ENCODE data around the gene TRABD2B.

Gene TRABD2B

DNA sequence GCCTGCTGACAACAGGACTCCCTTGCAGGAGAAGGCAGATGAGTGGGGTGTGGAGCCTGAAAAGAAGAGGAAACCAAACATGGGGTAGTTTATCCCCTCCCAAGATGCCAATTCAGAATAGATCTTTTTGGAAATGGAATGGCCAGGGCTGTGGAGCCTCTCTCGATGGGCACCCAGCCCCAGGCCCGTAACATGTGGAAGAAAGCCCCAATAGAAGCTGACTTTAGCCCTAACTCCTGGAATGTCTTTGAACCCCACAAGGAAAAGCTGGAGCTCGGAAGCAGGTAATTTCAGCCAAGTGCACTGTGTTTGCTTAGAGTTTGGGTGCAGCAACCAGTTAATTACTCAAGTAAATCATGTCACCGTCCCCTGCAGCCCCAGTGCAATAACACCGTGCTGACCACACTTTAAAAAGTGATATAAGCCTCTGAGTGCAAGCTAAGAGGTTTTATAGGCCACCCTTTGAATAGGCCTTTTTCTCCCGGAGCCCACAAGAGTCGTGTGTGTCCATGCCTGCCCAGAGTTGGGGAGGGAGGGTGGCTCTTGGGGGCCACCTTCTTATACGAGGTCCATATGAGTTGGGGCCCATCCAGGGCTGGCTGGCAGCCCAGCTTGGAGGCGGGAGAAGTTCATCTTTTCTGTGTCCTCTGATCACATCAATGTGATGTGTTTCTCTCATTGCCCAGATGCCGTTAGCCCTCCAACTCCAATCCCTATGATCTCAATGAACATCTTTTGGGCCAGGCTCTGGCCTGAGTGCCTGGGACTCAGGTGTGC is 153.2 kb downstream of the TRABD2B start:
- no peak for DNase-seq

DNA sequence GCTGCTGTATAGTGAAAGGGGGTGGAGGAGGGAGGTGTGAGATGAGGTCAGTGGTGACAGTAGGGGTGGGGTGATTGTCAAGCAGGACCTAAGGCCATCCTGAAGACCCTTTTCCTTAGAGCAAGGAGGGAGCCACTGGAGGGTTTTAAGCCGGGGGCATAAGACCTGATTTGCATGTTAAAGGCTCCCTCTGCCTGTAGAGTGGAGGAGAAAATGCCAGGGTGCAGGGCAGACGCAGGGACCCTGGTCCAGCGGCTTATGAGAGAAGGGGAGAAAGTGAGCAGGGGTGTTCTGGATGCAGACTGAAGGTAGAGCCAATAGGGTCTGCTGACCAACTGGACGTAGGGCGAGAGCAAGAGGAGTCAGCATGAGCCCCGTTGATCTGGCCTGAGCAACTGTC is 154.1 kb downstream of the TRABD2B start:
- no peak for DNase-seq

DNA sequence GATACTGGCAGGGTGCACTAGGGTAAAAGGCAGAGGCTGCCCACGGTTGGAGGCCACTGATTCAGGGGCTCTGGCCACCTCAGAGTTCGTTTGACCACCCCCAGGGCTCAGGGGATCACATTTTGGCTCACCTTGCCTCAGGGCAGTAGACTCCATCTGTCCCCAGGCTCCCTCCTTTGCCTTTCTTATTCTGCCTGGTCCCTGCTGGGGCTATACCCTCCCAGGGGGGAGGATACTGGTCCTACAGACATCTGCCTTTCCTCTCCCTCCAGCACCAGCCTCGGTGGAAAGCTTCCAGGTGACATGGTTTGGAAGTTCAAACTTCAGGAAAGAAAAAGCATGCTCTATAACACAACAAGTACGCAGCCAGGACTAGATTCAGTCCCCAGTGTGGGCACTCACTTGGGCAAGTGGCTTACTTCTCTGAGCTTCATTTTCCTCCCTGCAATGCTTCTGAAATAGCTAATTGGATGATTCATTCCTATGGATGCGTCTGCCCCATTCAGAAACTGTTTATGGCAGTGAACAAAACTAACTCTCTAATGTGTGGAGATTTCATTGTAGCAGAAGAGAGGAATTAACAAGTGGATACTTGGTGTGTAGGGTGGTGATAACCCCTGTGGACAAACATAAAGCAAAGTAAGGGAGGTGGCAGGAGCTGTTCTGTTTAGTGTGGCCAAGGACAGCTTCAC is 154.8 kb downstream of the TRABD2B start:
- no peak for DNase-seq

DNA sequence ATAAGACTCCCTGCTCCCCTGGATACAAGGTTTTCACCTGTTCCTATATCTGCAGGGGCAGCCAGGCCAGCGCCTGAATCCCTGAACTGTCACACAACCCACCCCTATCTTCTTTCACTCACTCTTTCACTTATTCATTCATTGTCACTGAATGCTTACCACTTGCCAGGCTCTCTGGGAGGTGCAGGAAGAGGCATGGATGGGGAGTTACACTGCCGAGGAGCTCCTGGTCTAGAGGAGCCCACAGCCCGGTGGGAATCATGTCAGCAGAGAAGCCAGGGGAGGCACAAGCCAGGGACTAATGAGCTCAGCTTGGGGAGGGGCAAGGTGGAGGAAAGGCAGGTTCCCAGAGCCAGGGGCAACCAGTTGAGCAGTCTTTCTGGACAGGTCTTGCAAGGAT is 155.8 kb downstream of the TRABD2B start:
- no peak for DNase-seq

DNA sequence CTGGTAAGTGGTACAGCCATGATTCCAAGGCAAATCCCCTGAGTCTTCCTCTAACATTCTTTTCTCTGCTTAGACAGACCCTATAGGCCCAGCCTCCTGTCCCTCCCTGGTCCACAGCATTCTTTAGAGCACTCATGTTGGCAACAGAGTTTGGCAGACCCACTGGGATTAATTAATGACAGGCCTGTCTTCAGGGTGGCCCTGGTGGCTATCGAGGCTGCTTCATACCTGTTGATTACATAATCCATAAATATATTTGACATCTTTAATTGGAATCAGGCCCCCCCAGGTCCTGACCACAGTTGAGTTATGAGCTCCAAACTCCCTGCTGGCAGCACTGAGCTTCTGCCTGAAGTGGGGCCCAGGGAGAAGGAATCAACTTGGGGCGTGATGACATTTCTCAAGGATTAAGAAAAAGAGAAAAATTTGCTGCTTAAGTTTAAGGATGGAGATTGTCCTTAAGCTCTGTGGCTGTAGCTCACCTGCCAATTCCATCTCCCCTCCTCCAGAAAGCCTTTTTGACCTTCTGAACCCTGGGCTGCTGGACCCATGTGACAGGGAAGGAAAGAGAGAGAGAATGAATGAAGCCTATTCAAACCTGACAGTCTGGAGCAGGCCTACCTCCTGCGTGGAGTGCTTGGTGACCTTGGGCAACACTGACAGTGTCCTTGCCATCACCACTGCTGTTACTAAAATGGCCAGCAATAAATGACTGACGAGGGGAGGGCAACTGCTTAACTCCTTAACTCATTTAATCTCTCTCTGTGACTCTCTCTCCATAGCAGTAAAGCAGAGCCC is 156.6 kb downstream of the TRABD2B start:
- no peak for DNase-seq

DNA sequence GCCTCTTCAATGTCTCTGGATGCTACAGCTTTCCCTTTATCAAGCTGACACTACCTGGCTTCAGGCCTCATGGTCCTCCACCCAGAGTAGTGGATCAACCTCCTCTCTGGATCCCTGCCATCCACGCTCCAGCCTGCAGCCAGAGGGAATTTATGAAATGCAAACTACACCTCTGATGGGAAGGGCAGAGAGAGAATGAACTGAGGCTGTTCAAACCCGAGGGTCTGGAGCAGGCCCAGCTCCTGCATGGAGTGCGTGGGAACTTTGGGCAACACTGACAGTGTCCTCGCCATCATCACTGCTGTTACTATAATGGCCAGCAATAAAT is 157.8 kb downstream of the TRABD2B start:
- no peak for DNase-seq

DNA sequence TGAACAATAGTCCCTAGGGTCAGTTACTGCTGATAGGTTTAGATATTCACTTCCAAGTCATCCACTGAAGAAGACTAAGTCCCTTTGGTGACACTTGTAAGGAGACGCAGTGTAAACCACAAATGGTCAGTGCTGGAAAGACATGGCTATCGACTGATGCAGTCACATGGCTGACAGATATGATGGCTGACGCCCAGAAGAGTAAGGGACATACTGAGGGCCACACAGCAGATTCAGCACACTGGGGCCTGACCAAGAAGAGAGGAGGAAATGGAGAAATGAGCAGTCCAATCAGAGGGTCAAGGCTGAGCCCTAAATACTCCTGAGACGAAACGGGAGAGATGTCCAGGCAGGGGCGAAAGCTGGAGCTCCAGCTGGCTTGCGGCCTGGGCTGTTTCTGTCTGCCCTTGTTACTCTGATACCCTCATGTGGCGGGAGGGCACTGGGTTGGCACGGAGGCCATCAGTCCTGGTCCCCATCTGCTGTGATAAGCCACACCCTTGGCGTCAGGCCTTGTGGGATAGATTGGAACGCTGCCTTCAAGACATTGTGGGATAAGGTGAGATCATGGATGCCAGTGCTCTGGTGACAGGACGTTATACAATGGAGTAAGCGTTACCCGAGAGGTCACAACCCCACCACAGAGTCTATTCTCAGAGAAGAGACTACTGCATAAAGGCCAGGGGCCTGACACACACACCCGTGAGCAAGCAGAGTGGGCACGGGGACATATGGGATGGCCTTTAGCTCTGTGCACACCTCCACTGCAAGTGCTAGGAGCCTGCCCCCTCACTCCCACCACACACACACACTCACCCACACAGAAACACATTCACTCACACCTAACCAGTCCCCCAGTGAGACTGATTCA is 158.4 kb downstream of the TRABD2B start:
- DNase-seq = no peak

DNA sequence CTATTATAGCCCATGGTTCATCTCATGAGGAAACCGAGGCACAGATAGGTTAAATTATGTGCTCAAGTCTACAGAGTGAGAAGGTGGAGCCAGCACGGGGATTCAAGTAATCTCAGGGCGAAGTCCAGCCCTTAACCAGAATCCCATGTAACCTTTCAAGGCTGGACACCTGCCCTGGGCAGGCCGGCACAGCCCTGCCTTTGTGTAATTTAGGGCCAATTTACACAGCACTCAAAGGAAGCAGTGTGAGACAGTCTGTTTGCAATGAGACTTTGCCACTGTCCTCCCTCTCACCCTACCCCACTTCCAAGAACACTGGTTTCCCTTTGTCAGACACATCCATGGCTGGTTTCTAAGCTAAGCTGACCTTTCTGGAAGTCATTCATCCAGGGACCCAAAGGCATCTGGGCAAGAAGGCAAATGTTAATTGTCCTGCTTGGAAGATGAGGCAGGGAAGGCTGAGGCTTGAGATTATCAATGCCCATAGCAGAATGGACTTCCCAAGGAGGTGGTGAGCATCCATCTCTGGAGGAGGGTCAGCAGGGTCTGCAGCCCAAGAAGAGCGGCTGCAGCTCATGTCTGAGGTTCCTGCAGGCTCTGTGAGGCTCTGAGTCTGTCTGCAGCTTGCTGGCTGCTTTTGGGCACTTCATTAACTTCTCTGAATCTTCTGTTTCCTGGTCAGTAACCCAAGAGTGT is 159.2 kb downstream of the TRABD2B start:
- no peak for DNase-seq

DNA sequence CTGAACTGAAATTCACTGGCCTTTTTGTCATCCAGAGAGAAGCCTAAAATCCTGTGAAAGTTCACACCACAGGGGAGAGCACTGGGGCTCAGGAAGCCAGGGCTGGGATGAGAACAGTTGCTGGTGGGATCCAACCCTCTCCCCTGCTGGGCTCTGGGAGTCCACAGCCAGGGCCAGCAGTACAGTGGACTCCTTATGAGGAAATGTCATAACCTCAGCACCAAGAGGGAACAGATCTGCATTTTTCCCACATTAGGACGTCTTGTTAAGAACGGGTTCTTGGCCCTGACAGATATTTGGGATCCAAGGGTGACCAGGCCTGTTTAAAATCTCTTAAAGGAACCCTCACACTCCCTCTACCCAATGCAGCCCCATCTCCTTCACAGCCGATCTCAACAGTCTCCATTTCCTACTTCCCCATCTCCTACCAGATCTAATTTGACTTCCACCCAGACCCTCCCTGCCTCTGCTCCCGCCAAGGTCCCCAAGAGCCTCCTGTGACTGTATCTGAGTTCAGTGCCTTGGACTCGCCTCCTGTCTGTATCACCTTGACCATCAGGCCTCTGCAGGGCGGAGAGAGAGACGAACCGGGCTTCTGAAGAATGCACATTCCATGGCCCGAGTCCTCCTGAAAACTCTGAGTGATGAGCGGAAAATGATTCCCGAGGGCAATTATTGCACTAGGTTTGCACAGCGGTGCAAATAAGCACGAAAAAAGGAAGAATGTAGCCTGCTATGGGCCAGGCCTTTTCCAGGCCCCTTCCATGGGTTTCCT is 159.9 kb downstream of the TRABD2B start:
- no peak for DNase-seq

DNA sequence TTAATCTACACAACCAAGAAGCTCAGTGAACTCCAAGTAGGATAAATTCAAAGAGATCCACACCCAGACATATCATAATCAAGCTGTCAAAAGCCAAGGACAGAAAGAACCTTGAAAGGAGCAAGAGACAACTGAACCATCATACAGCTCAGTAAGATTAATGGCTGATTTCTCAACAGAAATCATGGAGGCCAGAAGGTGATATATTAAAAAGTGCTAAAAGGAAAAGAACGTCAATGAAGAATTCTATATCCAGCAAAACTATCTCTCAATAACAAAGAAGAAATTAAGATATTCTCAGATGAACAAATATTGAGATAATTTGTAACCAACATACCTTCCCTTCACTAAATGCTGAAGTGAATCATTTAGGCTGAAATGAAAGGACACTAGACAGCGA is 161.8 kb downstream of the TRABD2B start:
- no peak for DNase-seq

DNA sequence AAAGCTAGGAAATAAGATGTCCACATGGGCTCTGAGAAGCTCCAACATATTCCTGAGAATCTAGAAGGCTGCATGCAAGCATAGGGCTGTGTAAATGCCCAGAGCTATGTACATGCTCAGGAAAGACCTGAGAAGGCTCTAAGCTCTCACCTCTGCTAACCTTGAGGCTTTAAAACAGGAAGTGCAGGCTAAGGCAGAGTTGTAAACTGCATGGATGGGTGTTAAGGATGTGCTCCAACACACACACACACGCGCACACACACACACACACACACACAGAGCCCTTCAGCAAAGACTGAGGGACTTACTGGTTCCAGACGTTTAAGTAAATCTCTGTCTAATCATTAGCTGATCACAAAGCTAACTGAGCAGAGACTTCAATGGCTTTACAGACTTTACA is 162.9 kb downstream of the TRABD2B start:
- DNase-seq = no peak

DNA sequence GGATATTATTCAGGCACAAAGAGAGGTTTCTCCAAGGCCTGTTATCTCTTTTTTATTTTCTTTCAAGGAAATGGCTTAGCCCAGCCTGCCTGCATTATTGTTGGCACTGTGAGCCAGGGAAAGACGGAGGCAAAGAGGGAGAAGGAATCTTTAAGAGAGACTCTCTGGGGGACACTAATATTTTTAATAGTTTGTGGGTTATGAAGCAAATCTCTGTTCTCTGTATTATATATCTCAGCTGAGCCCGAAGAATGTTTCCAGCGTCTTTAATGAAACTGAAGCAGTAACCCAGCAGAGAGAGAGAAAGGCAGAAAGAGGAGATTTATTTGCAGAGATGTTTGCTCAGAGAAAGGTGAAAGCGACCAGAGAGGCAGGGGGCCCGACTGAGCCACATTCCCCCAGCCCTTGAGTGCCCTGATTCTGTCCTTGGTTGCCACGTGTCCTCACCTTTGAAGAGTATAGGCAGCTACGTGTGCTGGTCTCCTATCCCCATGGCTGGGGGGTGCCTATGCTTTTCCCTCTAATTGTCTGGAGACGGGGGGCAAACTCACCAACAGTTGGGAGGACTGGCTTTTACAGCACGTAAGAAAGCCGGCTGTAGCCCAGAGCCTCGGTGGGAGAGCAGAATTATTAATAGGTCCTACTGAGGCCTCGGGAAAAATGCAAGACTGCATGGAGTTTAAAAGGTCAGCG is 166.4 kb downstream of the TRABD2B start:
- DNase-seq = no peak

DNA sequence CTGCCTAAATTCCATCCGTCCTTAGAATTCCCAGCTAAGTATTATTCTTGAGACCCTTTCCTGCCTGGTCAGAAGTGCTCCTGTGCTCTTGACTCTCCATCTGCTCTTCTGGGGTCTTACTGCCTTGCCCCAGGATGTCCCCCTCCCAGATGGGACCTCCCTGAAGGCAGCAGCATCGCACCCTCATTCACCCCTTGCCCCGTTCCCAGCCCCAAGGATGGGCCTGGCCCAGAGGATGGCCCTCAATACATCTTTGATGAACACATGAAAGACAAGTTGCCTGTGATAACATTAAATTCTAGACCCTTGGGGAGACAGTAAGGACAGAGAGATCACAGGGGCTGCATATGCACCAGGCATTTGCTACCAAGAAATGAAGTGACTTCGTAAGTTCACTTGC is 167.2 kb downstream of the TRABD2B start:
- no peak for DNase-seq

DNA sequence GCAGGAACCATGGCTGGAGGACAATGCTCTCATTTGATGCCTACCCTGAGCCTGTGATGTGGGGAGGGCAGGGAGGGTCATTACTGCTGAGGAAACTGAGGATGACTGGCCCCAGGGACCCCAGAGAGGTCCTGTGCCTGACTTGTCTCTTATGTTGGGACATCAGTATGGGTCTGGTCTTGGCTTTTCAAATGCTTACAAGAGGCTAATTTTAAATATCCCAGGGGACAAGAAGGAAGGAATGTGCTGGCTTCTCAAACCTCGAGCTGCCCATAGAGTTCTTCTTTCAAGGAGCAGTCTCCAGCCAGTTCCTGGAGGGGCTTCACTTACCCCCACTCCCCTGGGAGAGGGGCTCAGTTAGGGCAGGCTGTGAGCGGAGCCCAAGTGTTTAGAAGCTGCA is 168.2 kb downstream of the TRABD2B start:
- no peak for DNase-seq

DNA sequence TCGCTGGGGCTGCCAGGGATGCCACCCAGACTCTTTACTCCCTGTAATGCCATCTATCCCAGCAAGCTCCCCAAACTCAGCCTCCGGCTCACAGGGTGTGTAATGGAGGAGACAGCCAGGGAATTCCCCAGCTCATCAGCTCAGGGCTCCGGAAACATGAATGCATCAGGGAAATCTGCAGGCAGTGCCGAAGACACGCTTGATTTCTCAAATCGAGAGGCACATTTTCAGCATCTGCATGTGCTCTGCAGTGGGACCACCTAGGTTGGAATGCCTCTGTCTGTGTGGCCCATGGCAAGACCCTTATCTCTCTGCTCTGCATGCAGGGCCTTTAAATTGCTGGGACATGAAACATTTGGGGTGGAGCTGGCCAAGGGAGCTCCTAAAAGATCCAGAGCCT is 170.1 kb downstream of the TRABD2B start:
- no peak for DNase-seq

DNA sequence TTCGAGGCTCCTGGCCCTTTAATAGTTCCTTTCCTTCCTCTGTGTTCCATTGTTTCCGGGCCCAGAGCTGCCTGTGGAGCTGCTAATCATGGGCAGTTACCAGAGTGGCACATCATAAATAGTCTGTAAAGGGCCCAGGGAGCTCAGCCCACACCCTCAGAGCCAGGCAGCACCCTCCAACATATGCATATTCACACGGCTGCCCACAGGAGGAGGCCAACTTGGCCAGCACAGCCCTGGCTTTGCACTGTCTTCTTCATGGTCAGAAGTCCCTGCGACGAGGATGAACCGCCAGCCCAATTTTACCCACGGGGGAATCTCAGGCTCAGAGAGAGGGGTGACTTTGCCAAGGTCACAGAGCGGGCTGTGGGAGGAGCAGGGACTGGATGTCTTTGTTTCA is 172.5 kb downstream of the TRABD2B start:
- DNase-seq = no peak

DNA sequence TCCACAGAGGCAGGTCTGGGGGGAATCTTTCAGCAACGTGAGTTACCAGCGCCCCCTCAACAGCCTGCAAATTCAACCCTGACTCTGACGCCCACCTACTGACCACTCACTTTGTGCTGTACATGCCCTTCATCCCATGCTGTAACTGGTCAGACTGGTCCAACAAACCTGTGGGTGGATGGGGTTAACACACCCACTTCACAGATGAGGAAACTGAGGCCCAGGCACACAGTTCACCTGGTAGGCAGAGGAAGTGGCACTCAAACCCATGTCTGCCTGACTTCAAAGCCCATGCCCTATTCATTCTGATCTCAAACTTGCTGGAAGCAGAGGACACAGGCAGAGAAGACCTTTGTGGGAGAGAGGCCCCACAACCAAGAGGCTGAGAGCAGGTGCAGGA is 172.9 kb downstream of the TRABD2B start:
- no peak for DNase-seq

DNA sequence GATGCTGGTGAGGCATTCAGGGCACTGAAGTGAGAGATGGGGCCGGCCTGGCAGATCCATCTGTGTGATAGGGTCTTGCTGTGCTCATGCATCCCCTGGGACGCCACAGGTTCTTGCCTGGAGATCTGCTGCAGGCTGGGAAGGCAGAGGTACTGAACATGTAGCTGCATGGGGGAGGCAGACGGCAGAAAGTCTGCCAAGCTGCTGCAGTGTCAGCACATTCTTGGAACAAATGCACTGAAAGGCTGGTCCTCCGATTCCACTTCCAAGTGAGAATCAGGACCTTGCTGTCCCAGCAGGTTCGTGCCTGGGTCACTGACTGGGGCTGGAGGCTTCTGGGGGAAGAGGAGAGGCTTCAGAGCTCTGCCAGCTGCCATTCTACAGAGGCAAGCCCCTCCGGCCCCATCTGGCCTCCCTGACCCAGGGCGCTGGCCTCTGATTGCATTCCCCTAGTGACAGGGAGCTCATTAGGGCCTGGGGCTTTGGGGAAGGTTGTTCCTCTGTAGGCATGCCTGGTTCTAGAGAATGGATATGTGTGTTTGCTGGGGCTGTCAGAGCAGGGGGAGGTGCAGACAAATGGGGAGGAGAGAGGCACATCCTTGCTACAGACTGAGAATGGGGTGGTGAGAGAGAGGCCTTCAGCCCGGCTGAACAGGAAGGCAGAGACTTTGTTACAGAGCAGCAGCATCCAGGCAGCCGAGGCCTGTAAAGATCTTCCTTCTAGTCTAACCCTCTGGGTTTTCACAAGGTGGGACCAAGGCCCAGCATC is 174.0 kb downstream of the TRABD2B start:
- no peak for DNase-seq

DNA sequence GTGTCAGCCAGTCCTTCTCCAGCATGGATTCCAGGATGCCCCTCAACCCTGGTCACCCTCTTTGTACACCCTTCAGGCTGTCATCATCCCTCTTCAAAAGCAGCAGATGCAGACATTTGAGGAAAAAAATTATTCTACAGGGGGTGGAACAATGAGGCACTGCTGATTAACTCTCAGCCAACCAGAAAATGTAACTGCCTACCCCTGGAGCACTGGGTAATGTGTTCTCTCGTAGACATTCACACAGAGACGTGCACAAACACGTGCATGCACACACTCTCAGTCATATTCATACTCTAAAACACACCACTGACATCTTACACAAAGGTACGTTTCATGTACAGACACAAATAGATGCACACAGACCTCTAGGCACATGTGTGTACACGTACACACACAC is 175.4 kb downstream of the TRABD2B start:
- DNase-seq = no peak

DNA sequence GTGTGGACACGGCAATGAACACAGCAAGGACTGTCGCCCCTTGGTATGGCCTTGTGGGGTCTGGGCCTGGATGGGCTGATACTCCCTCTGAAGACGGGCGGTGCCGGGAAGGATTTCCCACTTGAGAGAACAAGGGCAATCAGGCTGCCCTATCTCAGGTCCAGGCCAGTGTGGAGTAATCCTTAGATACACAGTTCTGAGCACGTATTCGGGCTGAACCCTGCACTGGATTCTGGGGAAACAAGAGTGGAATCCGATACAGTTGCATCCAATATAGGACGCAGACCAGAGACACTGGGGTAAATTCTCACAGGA is 177.7 kb downstream of the TRABD2B start:
- DNase-seq = no peak
